GM13976 (cell line): ENCODE data around the gene GLMN.
"Not testable (repeated sequence)": the region's sequence is repeated elsewhere in the genome, so short reads cannot be mapped to it uniquely, and the experiment has no call there.

ENCODE experiments used
- DNase-seq: peaks from one replicate; pipeline ENCODE4 v3.0.0; 2012; ENCODE audit warnings: low spot score
- CTCF ChIP-seq: IDR thresholded peaks from 2 replicates; pipeline ENCODE4 v1.5.1; 2012; ENCODE audit warnings: borderline replicate concordance, mild to moderate bottlenecking; ENCODE audit not compliant: insufficient read depth; ENCODE audit errors: extremely low read depth, missing control alignments, control extremely low read depth
- in situ Hi-C: fragments of 300-500 bp; cut with MboI; formaldehyde crosslinking; loops from one replicate; pipeline ENCODE4 v1.12.0; 2022; ENCODE audit warnings: low sequenced_read_pairs, mixed read lengths, inconsistent platforms; ENCODE audit not compliant: unreplicated experiment

GLMN gene

GRCh38 chr1:92274939-92275338 lies 23.8 kb downstream of the GLMN start:
- TF ChIP-seq CTCF: no peak
- in situ Hi-C loops: loop anchor here (25.0 kb wide), 1 partner anchor 763 kb away; the partner anchor contains the start of gene CDC7
- DNase-seq: no peak

- in situ Hi-C loops: no loop called here
- no peak for TF ChIP-seq CTCF
- DNase-seq: no peak
Observed at GRCh38 chr1:92273039-92273438, 25.7 kb downstream of the GLMN start.

GRCh38 chr1:92262516-92262915 lies 36.3 kb downstream of the GLMN start:
- DNase-seq: no peak
- no peak for TF ChIP-seq CTCF
- in situ Hi-C loops: no loop called here

- DNase-seq: no peak
- TF ChIP-seq CTCF: no peak
- in situ Hi-C loops: no loop called here
Observed at GRCh38 chr1:92259350-92259749, 39.4 kb downstream of the GLMN start.

- DNase-seq, in situ Hi-C loops: not testable (repeated sequence)
Observed at GRCh38 chr1:92254714-92255113, 44.1 kb downstream of the GLMN start.

- no peak for TF ChIP-seq CTCF
- DNase-seq: no peak
- in situ Hi-C loops: no loop called here
Observed at GRCh38 chr1:92244376-92244775, 54.4 kb downstream of the GLMN start.

- no peak for TF ChIP-seq CTCF
- in situ Hi-C loops: no loop called here
- DNase-seq: no peak
Observed at GRCh38 chr1:92240034-92240433, 58.8 kb downstream of the GLMN start.
